GM12892 (cell line): ENCODE results near the gene FAF1.

ENCODE experiments used
- POLR2A ChIP-seq: IDR thresholded peaks from 2 replicates; pipeline ENCODE4 v1.6.1; 2011; ENCODE audit warnings: low read depth, low read length, control low read depth
- POLR2AphosphoS5 ChIP-seq: IDR thresholded peaks from 2 replicates; pipeline ENCODE4 v1.6.1; 2011; ENCODE audit warnings: low read depth, low read length, control low read depth
- TAF1 ChIP-seq: IDR thresholded peaks from 2 replicates; pipeline ENCODE4 v1.6.1; 2011; ENCODE audit warnings: low read depth, mild to moderate bottlenecking, control low read depth, low read length, borderline replicate concordance

DNA sequence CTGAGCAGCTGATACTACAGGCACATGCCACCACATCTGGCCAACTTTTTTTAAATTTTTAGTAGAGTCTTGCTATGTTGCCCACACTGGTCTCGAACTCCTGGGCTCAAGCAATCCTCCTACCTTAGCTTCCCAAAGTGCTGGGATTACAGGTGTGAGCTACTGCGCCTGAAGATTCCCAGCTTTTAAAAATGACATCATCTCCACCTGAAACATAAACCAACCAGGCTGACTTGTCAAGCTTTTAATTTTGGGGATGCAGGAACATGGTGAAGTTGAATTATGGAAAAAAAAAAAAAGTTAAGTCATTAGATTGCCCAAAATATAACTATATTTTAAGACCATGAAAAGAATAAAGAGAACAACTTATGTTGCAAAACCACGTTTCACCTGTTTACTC is 350.6 kb downstream of the FAF1 start:
- TF ChIP-seq POLR2AphosphoS5 (no peak), TAF1 (no peak), POLR2A (no peak)
